Stimulated activated CD8-positive, alpha-beta memory T cell treated with anti-CD3 and anti-CD28 coated beads, Interleukin-15, amount 100 ng/mL, for 4 hours (primary cell): ENCODE data around the gene IFT88.
A peak's percentile ranks its signal among the peaks of the same experiment; 100 is the strongest.

Experiments
- DNase-seq, 2 donors: peaks; one replicate each; pipeline ENCODE4 v3.0.0-alpha.2; 2020; ENCODE audit warnings: low read depth in 2 of 2

The IFT88 gene

DNA sequence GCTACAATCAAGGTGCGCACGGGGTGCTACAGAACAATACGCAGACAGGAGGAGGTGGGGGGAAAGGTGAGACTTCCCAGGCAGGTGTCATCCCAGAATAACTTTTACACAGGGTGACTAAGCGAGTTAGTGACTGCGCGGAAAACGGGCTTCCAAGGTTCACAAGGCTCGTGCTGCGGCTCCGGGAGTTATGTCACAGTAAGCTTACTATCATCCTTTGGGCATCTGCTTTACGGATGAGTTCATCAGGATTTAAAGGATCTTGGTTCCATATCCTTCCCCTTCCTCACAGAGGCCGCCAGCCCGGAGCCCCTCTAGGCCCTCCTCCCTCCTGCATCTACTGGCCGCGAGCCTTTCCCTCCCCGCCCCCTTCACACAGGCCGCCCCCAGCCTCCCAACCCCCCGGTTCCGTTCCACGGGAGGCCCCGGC lies 474 bp upstream of the IFT88 start:
- DNase-seq, result peak; percentile 2 to 16

DNA sequence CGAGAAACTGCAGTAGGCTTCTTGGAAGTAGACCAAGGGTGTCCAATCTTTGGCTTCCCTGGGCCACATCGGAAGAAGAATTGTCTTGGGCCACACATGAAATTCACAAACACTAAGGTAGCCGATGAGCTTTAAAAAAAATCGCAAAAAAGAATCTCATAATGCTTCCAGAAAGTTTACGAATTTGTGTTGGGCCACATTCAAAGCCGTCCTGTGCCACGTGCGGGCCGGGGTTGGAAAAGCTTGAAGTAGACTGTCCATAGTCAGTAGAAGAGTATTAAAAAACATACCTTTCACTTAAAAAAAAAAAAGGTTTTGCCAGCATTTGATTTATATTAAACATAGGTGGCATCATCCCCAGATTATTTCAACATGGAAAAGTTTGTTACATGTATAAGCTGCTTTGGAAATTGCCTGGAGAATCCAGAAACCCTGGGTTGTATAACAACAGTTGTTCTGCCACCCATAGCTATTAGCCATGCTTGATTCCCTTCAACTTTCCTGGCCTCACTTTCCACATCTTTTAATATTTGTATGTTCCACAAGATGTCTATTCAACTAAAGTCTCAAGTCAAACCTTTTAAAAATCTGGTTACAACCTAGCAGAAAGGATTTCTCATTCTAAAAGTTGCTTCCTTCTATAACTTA lies 1.0 kb downstream of the IFT88 start:
- no peak for DNase-seq

DNA sequence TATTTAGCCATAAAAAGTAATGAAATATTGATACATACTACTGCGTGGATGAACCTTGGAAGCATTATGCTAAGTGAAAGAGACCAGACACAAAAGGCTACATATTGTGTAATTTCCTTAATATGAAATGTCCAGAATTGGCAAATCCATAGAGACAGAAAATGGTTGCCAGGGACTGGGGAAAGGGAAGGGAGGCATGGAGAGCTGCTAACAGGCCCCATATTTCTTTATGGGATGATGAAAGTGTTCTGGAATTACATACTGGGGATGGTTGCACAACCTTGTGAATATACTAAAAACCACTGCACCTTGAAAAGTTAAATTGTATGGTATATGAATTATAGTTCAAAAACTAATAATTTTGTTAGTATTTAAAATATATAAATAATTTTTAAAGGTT lies 3.6 kb downstream of the IFT88 start:
- DNase-seq, result no peak

DNA sequence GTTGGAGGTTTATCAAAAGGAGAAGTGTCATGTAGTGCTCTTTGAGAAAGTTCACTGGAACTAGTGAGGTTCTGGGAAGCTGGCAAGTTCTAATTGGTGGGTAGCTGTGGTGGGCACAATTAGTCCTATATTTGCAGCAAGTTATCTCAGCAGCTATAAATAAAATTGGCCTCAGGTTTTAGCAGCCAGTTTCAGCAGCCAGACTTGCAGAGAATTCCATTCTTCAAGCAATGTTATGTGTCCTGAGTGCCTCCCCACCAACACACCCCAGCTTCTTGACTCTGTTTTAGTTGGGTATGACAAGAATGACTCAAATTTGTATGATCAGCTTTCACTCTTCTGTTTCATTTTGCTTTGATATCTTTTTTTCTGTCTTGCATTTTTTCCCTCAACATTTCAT lies 4.7 kb downstream of the IFT88 start:
- no peak for DNase-seq

DNA sequence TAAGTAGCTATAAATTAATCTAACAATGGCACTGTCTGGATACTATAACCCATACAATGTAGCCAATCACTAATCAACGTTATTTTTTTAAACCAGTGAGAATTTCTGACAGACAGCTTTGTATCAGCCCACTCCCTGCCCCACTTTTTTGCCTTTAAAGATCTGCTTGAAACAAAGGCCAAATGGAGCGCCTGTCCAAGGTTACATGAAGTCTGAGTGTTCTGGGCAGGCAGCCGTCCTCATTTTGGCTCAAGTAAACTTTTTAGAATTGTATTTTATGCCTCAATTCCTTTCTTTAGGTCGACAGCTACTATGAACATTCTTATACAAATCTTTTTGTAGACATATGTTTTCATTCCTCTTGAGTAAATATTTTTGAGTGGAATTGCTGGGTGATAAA lies 6.2 kb downstream of the IFT88 start:
- no peak for DNase-seq

DNA sequence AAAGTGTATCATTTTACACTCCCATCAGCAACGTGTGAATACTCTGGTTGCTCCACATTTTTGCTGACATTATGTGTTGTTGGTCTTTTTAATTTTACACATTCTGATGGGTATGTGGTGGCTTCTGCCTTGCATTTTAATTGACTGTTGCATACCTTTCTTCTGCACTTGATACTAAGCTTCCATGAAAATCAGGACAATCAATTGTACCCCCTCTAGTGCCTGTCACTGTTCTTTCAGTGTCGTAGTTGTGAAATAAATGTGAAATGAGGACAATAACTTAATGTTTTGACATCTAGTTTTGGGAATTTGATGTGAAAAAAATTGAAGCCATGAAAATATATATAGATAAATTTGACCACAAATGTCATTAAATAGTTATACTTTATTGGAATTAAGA lies 6.7 kb downstream of the IFT88 start:
- DNase-seq, result no peak

DNA sequence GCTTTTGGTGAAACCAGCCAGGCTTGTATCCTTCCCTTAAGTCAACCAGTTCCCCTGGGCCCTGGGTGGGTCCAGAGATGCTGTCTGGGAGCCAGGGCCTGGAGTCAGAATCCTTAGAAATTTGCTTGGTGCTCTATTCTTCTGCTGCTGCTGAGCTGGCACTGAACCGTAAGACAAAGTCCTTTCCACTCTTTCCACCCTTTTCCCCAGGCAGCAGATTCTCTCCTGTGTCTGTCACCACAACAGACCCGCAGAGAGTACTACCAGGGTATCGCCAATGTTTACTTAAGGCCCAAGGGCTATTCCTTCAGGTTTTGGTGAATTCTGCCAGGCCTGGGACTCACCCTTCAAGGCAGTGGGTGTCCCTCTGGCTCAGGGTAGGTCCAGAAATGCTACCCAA lies 12.2 kb downstream of the IFT88 start:
- DNase-seq, result no peak

DNA sequence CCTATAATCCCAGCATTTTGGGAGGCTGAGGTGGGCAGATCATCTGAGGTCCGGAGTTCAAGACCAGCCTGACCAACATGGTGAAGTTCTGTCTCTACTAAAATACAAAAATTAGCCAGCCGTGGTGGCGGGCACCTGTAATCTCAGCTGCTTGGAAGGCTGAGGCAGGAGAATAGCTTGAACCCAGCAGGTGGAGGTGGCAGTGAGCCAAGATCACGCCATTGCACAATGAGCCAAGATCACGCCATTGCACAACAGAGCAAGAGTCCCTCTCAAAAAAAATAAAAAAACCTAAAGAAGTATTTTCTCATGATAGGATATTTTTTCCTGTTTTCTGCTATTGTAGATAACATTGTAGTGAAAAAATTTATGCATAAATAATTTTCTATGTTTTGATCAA lies 13.3 kb downstream of the IFT88 start:
- DNase-seq, result no peak

DNA sequence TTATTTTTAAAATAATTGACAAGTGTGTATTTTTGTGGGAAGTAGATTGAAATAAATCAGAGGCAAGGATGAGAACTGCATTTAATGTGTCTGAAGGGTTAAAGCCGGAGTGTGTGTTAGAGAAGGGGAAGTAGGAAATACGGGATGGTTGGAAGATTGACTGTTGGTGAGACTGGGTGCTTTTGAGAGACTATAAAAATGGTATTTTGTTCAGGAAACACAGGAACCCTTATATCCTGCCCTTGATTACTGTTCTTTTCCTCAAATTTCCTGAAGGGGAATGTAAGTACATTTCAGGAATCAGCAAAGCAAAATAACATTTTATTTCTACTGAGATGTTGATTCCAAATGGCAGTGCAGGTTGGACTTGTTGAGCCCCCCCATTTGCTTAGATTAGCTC lies 15.1 kb downstream of the IFT88 start:
- DNase-seq, result no peak

DNA sequence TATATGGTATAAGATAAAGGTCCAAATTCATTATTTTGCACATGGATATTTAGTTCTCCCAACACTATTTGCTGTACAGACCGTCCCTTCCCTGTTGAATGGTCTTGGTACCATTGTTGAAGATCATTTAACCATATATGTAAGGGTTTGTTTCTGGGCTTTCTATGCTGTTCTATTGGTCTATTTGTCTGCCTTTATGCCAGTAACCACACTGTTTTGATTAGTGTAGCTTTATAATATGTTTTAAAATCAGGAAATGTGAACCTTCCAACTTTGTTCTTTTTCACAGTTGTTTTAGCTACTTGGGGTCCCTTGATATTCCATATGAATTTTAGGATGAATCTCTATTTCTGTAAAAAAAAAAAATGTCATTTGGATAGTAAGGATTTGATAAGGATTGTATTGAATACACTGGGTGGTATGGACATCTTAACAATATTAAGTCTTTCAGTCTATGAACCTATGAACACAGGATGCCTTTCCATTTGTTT lies 16.9 kb downstream of the IFT88 start:
- DNase-seq, result no peak

DNA sequence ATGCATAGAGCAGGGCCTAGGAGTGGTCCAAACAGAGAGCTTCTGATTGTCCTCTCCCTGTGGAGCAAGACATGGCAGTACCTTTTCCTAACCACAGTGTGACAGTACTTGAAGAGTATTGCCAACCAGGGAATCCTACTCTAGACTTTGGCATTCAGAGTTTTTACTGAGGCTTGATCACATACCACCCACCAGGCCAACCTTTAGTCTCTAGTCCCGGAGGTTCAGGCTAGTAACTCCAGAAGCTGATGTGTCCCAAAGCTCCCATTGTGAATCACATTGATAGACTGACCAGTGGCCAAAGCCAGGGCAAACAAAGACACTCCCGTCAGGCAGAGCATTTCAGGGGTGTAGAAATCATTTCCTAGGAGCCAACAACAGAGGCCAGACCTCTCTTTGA lies 18.4 kb downstream of the IFT88 start:
- no peak for DNase-seq

DNA sequence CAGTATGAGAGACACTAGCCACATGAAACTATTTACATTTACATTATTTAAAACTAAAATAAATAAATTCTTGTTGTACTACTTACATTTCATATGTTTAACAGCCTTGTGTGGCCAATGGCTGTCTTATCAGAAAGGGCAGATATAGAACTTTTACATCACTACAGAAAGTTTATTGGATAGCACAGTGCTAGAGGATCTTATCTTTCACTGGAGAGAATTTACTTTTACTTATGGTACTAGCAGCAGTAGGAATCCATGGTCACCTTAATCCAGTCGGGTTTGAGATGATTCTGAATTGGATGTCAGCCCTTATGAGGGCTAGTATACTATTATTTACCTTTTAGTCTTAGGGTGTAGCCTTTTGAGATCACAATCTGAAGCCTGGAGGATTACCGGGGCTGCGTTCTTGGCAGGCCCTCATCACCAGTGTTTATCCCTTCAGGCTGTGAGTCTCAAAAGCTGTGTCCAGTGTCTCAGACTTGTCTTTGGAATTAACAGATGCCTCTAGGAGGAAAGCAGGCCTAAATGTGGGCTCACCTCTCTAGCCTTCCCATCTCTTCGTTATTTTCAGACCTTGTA lies 21.7 kb downstream of the IFT88 start:
- DNase-seq, result no peak

DNA sequence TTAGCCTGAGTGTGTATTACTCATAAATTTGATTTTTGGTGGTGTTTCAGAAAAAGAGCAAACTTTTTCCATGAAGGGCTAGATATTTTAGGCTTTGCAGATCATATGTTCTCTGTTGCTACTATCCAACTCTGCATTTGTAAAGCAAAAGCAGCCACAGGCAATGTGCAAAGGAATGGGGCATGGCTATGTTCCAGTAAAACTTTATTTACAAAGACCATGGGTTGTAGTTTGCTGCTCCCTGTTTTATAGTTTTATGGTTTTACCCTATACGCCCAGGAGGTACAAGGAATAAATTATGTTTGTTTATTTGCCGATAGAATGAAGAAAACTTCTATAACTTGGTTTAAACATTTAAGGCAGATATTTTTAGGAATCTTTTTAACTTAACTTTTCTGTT lies 23.6 kb downstream of the IFT88 start:
- DNase-seq, result no peak

DNA sequence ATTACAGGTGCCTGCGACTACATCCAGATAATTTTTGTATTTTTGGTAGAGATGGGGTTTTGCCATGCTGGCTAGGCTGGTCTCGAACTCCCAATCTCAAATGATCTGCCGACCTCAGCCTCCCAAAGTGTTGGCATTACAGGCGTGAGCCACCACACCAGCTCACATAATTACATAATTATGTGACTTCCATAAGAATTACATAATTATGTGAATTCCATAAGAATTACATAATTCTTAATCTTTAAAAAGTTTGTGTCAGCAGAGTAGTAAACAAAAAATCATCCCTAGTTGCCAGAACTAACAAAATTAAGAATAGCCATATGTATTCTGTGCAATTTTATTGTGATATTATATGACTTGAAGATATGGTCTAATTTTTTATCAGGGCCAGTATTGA lies 25.6 kb downstream of the IFT88 start:
- DNase-seq, result no peak

DNA sequence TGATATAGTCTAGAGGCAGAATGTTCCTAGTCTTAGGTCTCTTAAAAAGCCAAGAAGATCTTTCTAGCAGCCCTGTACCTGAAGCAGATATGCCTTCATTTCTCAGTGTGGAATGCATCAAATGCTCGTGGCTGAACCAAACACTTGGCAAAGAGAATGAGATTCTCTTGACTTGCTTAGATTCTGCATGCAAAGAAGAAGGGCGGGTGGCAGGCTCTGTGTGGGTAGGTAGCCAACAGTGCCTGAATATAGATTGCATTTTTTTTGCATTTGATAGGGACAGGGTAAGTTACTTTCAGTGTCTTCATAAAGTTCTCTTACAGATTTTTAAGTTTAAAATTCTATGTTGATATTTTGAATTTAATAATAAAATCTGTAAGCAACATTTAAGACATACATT lies 27.3 kb downstream of the IFT88 start:
- DNase-seq, result no peak

DNA sequence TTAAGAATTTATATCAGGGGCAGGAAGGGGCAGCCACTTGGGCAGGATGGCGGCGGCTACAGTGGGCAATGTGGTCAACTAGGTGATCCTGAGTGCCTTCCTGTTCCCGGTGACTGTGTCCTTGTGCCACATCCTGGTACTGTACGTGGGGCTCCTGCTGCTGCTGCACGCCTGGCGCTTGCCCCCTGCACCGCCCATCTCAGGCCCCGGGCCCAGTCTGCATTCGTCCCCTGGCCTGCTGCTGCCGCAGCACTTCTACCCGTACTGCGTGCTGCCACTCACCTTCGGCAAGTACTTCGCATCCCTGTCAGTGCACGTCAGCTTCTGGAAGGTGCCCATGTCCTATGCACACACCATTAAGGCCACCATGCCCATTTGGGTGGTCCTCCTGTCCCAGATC lies 40.1 kb downstream of the IFT88 start:
- no peak for DNase-seq

DNA sequence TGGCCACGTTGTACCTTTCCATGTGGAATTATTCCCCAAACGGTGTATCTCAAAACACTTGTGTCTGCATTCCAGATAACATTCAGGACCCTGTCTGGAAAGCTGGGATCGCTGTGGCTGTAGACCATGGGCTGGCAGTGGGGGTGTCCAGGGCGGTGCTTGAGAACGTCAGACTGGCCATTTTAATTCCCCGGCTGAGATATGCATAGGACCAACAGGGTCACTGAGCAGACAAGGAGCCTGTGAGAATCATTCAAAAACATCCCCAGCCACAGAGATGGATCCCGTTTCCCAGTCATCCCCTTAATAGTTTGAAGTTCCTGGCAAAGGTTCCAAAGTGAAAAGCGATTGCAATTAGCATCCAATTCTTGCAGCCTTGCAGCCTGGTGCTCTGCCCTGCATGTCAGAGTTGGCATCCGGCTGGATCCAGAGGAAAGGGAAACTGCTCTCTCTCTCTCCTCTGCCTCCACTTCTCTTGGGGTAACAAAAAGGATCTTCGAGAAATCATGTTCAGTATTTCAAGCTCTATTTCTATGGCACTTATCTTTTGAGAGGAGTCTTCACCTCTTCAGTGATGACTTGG lies 41.6 kb downstream of the IFT88 start:
- DNase-seq, result no peak

DNA sequence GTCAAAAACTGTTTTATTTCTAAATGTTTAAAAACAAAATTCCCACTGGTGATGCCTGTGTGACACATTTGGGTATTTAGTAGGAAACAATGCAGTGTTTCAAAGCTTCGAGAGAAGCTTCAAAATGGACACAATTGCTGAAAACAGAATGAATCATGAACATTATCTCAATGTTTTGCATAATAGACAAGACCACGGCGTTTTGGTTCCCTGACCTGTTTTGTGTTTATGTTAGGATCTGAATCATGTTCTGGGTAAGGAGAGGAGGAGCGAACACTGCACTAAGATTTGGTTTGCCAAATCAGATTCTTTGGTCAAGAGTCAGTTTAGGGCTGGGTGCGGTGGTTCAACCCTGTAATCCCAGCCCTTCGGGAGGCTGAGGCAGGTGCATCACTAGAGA lies 42.2 kb downstream of the IFT88 start:
- DNase-seq, result no peak

DNA sequence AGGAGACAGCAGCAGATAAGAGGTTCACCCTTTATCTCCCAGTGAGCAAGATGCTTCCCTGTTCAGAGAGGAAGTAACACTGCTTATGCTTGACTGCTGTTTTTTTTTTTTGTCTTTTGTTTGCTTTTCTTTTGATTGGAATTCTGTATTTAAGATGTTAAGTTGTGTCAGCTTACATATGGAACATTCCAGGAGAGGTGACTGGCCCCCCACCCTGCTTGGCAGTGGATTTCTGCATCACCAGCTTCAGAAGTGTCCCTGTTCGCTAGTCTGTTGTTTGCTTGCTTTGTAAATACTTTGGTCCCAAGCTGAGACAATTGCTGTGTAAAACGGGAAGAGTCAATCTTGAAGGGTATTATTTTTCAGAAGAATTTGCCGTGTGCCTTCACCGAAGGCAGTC lies 43.0 kb downstream of the IFT88 start:
- DNase-seq, result no peak

DNA sequence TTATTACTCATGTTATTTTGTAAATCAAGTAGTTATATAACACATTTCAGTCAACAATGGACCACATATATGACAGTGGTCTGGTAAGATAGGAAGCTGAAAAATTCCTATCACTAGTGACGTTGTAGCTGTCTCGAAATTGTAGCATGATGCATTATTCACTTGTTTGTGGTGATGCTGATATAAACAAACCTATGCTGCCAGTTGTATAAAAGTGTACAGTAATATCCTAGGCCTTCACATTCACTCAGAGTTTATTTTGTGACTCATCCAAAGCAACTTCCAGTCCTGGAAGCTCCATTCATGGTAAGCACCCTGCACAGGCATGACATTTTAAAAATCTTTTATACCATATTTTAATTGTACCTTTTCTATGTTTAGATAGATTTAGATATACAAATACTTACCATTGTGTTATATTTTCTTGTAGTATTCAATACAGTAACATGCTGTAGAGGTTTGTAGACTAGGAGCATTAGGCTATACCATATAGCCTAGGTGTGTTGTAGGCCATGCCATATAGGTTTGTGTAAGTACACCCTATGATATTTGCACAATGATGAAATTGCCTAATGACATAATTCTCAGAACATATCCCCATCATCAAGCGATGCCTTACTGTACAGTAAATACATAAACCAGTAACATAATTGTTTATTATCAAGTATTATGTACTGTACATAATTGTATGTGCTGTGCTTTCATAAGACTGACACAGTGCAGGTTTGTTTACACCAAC lies 49.3 kb downstream of the IFT88 start:
- DNase-seq, result no peak

DNA sequence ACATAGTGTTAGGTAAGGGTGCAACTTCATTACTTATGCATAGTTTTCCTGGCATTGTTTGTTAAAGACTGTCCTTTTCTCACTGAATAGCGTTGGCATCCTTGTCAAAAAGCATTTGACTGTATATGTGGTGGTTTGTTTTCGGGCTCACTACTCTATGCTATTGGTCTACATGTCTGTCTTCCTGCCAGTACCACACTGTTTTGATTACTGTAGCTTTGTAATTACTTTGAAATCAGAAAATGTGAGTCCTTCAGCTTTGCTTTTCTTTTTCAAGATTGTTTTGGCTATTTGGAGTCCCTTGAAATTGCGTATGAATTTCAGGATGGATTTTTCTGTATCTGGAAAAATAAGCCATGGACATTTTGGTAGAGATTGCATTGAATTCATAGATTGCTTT lies 56.0 kb downstream of the IFT88 start:
- DNase-seq, result no peak

DNA sequence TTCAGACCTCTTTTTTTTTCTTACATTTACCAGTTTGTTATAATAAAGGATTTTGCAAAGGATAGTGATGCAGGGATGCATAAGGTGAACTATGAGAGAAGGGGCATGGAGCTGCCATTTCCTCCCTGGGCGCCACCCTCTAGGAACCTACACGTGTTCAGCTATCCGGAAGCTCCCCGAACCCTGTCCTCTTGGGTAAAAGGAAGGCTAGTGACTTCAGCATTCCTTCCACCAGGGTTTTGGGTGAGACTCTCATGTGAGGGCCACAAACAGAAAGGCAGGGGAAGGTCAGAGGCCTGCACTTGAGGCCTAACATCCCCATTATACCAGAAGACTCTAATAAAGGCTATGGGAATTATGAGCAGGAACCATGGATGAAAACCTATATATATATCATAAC lies 57.3 kb downstream of the IFT88 start:
- DNase-seq, result no peak

DNA sequence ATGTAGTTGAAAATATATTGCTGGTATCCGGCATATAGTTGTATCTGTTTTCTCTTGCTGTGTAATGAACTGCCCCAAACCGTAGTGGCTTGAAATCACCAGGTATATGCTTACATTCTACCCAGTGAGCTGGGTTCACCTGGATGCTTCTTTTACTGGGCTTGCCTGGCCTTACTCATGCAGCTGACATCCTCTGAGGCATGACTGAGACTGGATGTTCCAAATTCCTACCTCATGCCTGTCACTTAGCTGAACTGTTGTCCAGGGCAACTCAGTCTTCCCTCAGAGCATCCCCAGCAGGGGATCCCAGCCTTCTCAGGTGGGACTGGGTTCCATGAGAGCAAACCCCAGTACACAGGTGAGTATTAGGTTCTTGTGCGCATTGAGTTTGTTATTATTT lies 66.8 kb downstream of the IFT88 start:
- DNase-seq, result no peak
